A549 (cell line): ENCODE data around the gene FSTL4. TPM values are rescaled to one million over a fixed set of nuclear protein-coding genes. Genes with fewer than 3 reads are reported as not detected.

ENCODE experiments used
- ATAC-seq, 2 experiments: fragments of 200-7000 bp in 1 of 2; fragments of >200 bp in 1 of 2; cut with Nextera tagmentation in 1 of 2; cut with Tn5 transposase in 1 of 2; 3 replicates each; pipeline versions ENCODE4 v1.8.0 to v1.9.1; 2018 to 2020; ENCODE audit warnings: mild to moderate bottlenecking in 1 of 2, moderate library complexity in 1 of 2
- CTCF ChIA-PET: fragments of 300-600 bp; sonication (Branson Sonifier 250); formaldehyde crosslinking; extraction: SDS; loops from one replicate; lab custom pipeline; 2021; ENCODE audit warnings: antibody characterized with exemption, inconsistent platforms; lab: Yijun Ruan, JAX
- POLR2A ChIA-PET: fragments of 350-600 bp; formaldehyde crosslinking; extraction: SDS; loops from one replicate; lab custom pipeline; 2021; ENCODE audit warnings: antibody characterized with exemption, inconsistent platforms; lab: Yijun Ruan, JAX
- DNase-seq, 2 experiments: peaks; one replicate each; pipeline versions ENCODE4 v3.0.0 to v3.0.0-alpha.2; 2011 to 2016; ENCODE audit warnings: low read depth in 1 of 2, low spot score in 1 of 2
- FAIRE-seq: peaks from 2 replicates; lab custom pipeline; 2011; peaks lifted over from hg19 to GRCh38; lab: Jason Lieb, UNC
- H3K27ac ChIP-seq, 2 experiments: fragments of >200 bp; sonication (Bioruptor Twin); formaldehyde crosslinking; 3 replicates each; pipeline ENCODE4 v1.5.1; 2016 to 2017
- H3K4me1 ChIP-seq: fragments of >200 bp; sonication (Bioruptor Twin); formaldehyde crosslinking; 3 replicates; pipeline ENCODE4 v1.6.1; 2016
- H3K4me2 ChIP-seq: fragments of >200 bp; sonication (Bioruptor Twin); formaldehyde crosslinking; 3 replicates; pipeline ENCODE4 v1.6.1; 2016
- H3K4me3 ChIP-seq: fragments of >200 bp; sonication (Bioruptor Twin); formaldehyde crosslinking; 3 replicates; pipeline ENCODE4 v1.5.1; 2016
- H3K9me3 ChIP-seq: fragments of >200 bp; sonication (Bioruptor Twin); formaldehyde crosslinking; 3 replicates; pipeline ENCODE4 v1.6.1; 2016
- BCL3 ChIP-seq: fragments of >200 bp; sonication (Bioruptor Twin); formaldehyde crosslinking; IDR thresholded peaks from 3 replicates; pipeline ENCODE4 v1.6.1; 2016
- BHLHE40 ChIP-seq: IDR thresholded peaks from 2 replicates; pipeline ENCODE4 v1.6.1; 2012; ENCODE audit warnings: low read depth, low read length, inconsistent platforms
- CBX2 ChIP-seq: fragments of 200-600 bp; sonication (generic); IDR thresholded peaks from 2 replicates; pipeline ENCODE4 v1.6.1; 2016; ENCODE audit warnings: low read depth, mild to moderate bottlenecking, borderline replicate concordance
- CHD2 ChIP-seq: fragments of 150-350 bp; IDR thresholded peaks from 2 replicates; pipeline ENCODE4 v1.6.1; 2014; ENCODE audit warnings: low read length; ENCODE audit not compliant: partially characterized antibody
- CTCF ChIP-seq: fragments of >200 bp; sonication (Bioruptor Twin); formaldehyde crosslinking; IDR thresholded peaks from 3 replicates; pipeline ENCODE4 v1.5.1; 2016
- EHMT2 ChIP-seq: fragments of 200-600 bp; sonication (generic); IDR thresholded peaks from 2 replicates; pipeline ENCODE4 v1.6.1; 2016; ENCODE audit warnings: antibody characterized with exemption, low read depth, mild to moderate bottlenecking, moderate library complexity
- ELK1 ChIP-seq: fragments of 150-350 bp; IDR thresholded peaks from 2 replicates; pipeline ENCODE4 v1.6.1; 2014; ENCODE audit warnings: low read depth, mild to moderate bottlenecking, low read length
- EP300 ChIP-seq, 2 experiments: fragments of >200 bp; sonication (Bioruptor Twin); formaldehyde crosslinking; IDR thresholded peaks; 2 replicates in 1 of 2; 3 replicates in 1 of 2; pipeline ENCODE4 v1.6.1; 2016 to 2017
- ESRRA ChIP-seq: fragments of 150-350 bp; IDR thresholded peaks from 2 replicates; pipeline ENCODE4 v1.6.1; 2014; ENCODE audit warnings: mild to moderate bottlenecking, low read length, borderline replicate concordance
- FOSL2 ChIP-seq, 2 experiments: fragments of 450-650 bp in 1 of 2; fragments of >200 bp in 1 of 2; sonication (Bioruptor Twin) in 1 of 2; formaldehyde crosslinking; IDR thresholded peaks; 2 replicates each; pipeline versions ENCODE4 v1.5.0 to v1.6.1; 2016 to 2020; ENCODE audit warnings: mild to moderate bottlenecking in 1 of 2, moderate library complexity in 1 of 2
- HOXA7 ChIP-seq: fragments of 250-450 bp; sonication (Bioruptor Pico); IDR thresholded peaks from 2 replicates; pipeline ENCODE4 v1.5.0; 2020; ENCODE audit warnings: mild to moderate bottlenecking, moderate library complexity
- HOXB5 ChIP-seq: fragments of 250-450 bp; sonication (Bioruptor Pico); IDR thresholded peaks from 2 replicates; pipeline ENCODE4 v1.5.0; 2020; ENCODE audit warnings: mild to moderate bottlenecking, moderate library complexity
- KDM1A ChIP-seq: fragments of 200-600 bp; sonication (generic); IDR thresholded peaks from 2 replicates; pipeline ENCODE4 v1.6.1; 2016; ENCODE audit warnings: low read depth, mild to moderate bottlenecking
- MAX ChIP-seq: IDR thresholded peaks from 2 replicates; pipeline ENCODE4 v1.6.1; 2012
- NFE2L2 ChIP-seq: fragments of 150-350 bp; conservative IDR thresholded peaks from 2 replicates; pipeline ENCODE4 v1.6.1; 2014; ENCODE audit warnings: low read length
- POLR2A ChIP-seq: IDR thresholded peaks from 2 replicates; pipeline ENCODE4 v1.6.1; 2012; ENCODE audit warnings: mild to moderate bottlenecking, low read length
- RAD21 ChIP-seq, 2 experiments: fragments of >200 bp in 1 of 2; sonication (Bioruptor Twin) in 1 of 2; formaldehyde crosslinking in 1 of 2; IDR thresholded peaks in 1 of 2; conservative IDR thresholded peaks in 1 of 2; 2 replicates in 1 of 2; 3 replicates in 1 of 2; pipeline ENCODE4 v1.6.1; 2012 to 2018; ENCODE audit warnings: inconsistent platforms in 1 of 2
- RFX5 ChIP-seq: fragments of 450-650 bp; IDR thresholded peaks from 2 replicates; pipeline ENCODE4 v1.7.1; 2014; ENCODE audit warnings: antibody characterized with exemption, mild to moderate bottlenecking, moderate library complexity
- SMC3 ChIP-seq: fragments of >200 bp; sonication (Bioruptor Twin); formaldehyde crosslinking; IDR thresholded peaks from 3 replicates; pipeline ENCODE4 v1.6.1; 2018; ENCODE audit warnings: inconsistent platforms
- SREBF2 ChIP-seq: fragments of 450-650 bp; IDR thresholded peaks from 2 replicates; pipeline ENCODE4 v1.6.1; 2014; ENCODE audit warnings: mild to moderate bottlenecking, moderate library complexity
- TFCP2L1 ChIP-seq: fragments of 250-450 bp; sonication (Bioruptor Pico); IDR thresholded peaks from 2 replicates; pipeline ENCODE4 v1.5.0; 2021; ENCODE audit warnings: mild to moderate bottlenecking
- USF2 ChIP-seq: fragments of 450-650 bp; IDR thresholded peaks from 2 replicates; pipeline ENCODE4 v1.6.1; 2014; ENCODE audit warnings: antibody characterized with exemption
- ZFP36 ChIP-seq: fragments of 450-650 bp; IDR thresholded peaks from 2 replicates; pipeline ENCODE4 v1.6.1; 2014; ENCODE audit warnings: borderline replicate concordance; ENCODE audit not compliant: partially characterized antibody
- WGBS: methylation state at CpG from one replicate; pipeline ENCODE4 v1.1.6; 2017; ENCODE audit errors: missing lambda C conversion rate; 5-methylcytosine and 5-hydroxymethylcytosine counted together
- polyA plus RNA-seq, 4 experiments: library from polyadenylated mRNA; depleted of rRNA in 3 of 4; stranded (reverse); fragments of >200 nt; fragmentation: RNase III in 1 of 4; extraction: RNeasy Plus Mini Kit Qiagen cat#74134 plus additional on column Dnase treatment in 1 of 4; gene quantifications; 2 replicates in 3 of 4; 3 replicates in 1 of 4; pipeline ENCODE4 v1.2.3, GENCODE V29; 2011 to 2017

FSTL4 gene
- polyA plus RNA-seq, 2 of the 4 experiments (the other 2 are of a cell fraction), result 1.6 to 1.8 TPM

- Histone ChIP-seq H3K4me3 (no peak overlapping the region), H3K9me3 (no peaks in the 10 kb centered on the region), H3K27ac (no peak overlapping the region)
- WGBS, result 72% methylated on average over 5 of the region's 5 CpGs
- FAIRE-seq (no peak), ATAC-seq (no peak)
- TF ChIP-seq ZFP36 (no peak), CBX2 (no peak), HOXA7 (CRISPR knock-in tag) (no peak), KDM1A (no peak), TFCP2L1 (CRISPR knock-in tag) (no peak), HOXB5 (CRISPR knock-in tag) (no peak), EHMT2 (no peak), RFX5 (no peak), SMC3 (no peak), CHD2 (no peak), ELK1 (no peak), NFE2L2 (no peak)
- TF ChIP-seq, all 56 proteins: peak for 0
- DNase-seq, result no peak
- Histone ChIP-seq H3K4me2 (no peak overlapping the region), H3K4me1 (peaks cover 5% of the 10 kb centered on the region; the same call in 1 of the 3 replicates)
- CTCF ChIA-PET, result interaction anchor here (0.9 to 7.0 kb wide), 11 partner anchors 15 to 519 kb away, joined by 3 to 74 read pairs (median 17); no protein-coding TSS in a partner anchor
- POLR2A ChIA-PET, result no interaction called here
Observed at GRCh38 chr5:133425222-133425621, 187.1 kb downstream of the FSTL4 start.

- ChIA-PET POLR2A (no interaction called here), CTCF (interaction anchor here (0.6 to 7.0 kb wide), 77 partner anchors 8 to 665 kb away, joined by 3 to 74 read pairs (median 4); no protein-coding TSS in a partner anchor)
- peaks cover 5% of the 10 kb centered on the region; the same call in 1 of the 3 replicates for H3K9me3 ChIP-seq
- TF ChIP-seq CTCF (peak; percentile 92), FOSL2 (IDR thresholded peaks at IDR 0.05) (no peak), FOSL2 (CRISPR knock-in tag; IDR thresholded peaks at IDR 0.05) (peak; percentile 30; the same call in 1 of the 2 replicates), ESRRA (peak; percentile 9; the same call in 1 of the 2 replicates), RAD21 (conservative IDR thresholded peaks at IDR 0.05 in 1 of 2, IDR thresholded peaks at IDR 0.05 in 1 of 2) (peak; percentile 78 to 87), BHLHE40 (peak; percentile 87), SMC3 (peak; percentile 92), MAX (peak; percentile 84), USF2 (peak; percentile 15; the same call in 1 of the 2 replicates), BCL3 (no peak), SREBF2 (no peak), POLR2A (no peak), EP300 (IDR thresholded peaks at IDR 0.05) (no peak)
- DNase-seq (peak; percentile 53 to 75), FAIRE-seq (no peak), ATAC-seq (peak; percentile 90 to 96)
- peak overlapping the region; percentile 55 for H3K4me2 ChIP-seq
- peaks cover 5% of the 10 kb centered on the region; the same call in 1 of the 3 replicates for H3K4me1 ChIP-seq
- 11% methylated on average over 20 of the region's 30 CpGs for WGBS
- H3K27ac ChIP-seq, result 0 out of 6 replicates have a peak overlapping the region, but pooled peaks of 1 of the 2 experiments have one; percentile 19
- H3K4me3 ChIP-seq, result no peak overlapping the region
Observed at GRCh38 chr5:133423618-133424282, 188.6 kb downstream of the FSTL4 start.
